Neural cell (in vitro differentiated cells): ENCODE results near the gene DNAJC8. TPM values are rescaled to one million over a fixed set of nuclear protein-coding genes. Genes with fewer than 3 reads are reported as not detected.

Source experiments
- H2AFZ ChIP-seq: fragments of 200-600, 300-800 bp; sonication (generic), shearing (Covaris generic); 2 replicates; pipeline ENCODE4 v1.6.0; 2014; ENCODE audit warnings: low read depth, mild to moderate bottlenecking, antibody characterized with exemption, low read length, moderate library complexity
- H3F3A ChIP-seq: fragments of 200-600 bp; shearing (Covaris generic); 2 replicates; pipeline ENCODE4 v1.6.1; 2016; ENCODE audit warnings: mild to moderate bottlenecking, moderate library complexity, mixed read lengths, antibody characterized with exemption, low read length; ENCODE audit not compliant: insufficient read depth, poor library complexity, severe bottlenecking
- H3K27ac ChIP-seq: fragments of 200-600, 300-800 bp; sonication (generic), shearing (Covaris generic); 2 replicates; pipeline ENCODE4 v1.5.1; 2014; ENCODE audit warnings: mild to moderate bottlenecking, low read length, moderate library complexity
- H3K27me3 ChIP-seq: fragments of 300-800, 200-600 bp; sonication (generic), shearing (Covaris generic); 2 replicates; pipeline ENCODE4 v1.6.0; 2014; ENCODE audit warnings: mild to moderate bottlenecking, low read depth, low read length, moderate library complexity; ENCODE audit not compliant: insufficient read depth
- H3K36me3 ChIP-seq: fragments of 300-800, 200-600 bp; sonication (generic), shearing (Covaris generic); 2 replicates; pipeline ENCODE4 v1.5.1; 2014; ENCODE audit warnings: mild to moderate bottlenecking, antibody characterized with exemption, low read length, moderate library complexity; ENCODE audit not compliant: insufficient read depth
- H3K4me2 ChIP-seq: fragments of 300-800, 200-600 bp; sonication (generic), shearing (Covaris generic); 2 replicates; pipeline ENCODE4 v1.6.0; 2014; ENCODE audit warnings: mild to moderate bottlenecking, low read length
- H3K4me3 ChIP-seq: fragments of 300-800, 200-600 bp; sonication (generic), shearing (Covaris generic); 2 replicates; pipeline ENCODE4 v1.5.1; 2014; ENCODE audit warnings: mild to moderate bottlenecking, low read length, moderate library complexity
- H3K79me2 ChIP-seq: fragments of 200-600 bp; shearing (Covaris generic); replicated peaks from 2 replicates; pipeline ENCODE4 v1.6.0; 2014; ENCODE audit warnings: mild to moderate bottlenecking, low read length, moderate library complexity; ENCODE audit not compliant: insufficient read depth
- H3K9ac ChIP-seq: fragments of 300-800, 200-600 bp; sonication (generic), shearing (Covaris generic); 2 replicates; pipeline ENCODE4 v1.6.1; 2016; ENCODE audit warnings: mild to moderate bottlenecking, low read length, mixed read lengths
- H3K9me2 ChIP-seq: fragments of 200-600 bp; shearing (Covaris generic); 2 replicates; pipeline ENCODE4 v1.6.1; 2016; ENCODE audit warnings: mild to moderate bottlenecking, low read length, mixed read lengths; ENCODE audit not compliant: insufficient read depth
- H3K9me3 ChIP-seq: fragments of 200-600, 300-800 bp; sonication (generic), shearing (Covaris generic); 2 replicates; pipeline ENCODE4 v1.6.1; 2016; ENCODE audit warnings: mild to moderate bottlenecking, mixed run types, low read length, moderate library complexity, mixed read lengths
- H4K20me1 ChIP-seq: fragments of 200-600 bp; shearing (Covaris generic); 2 replicates; pipeline ENCODE4 v1.6.1; 2016; ENCODE audit warnings: mild to moderate bottlenecking, mixed run types; ENCODE audit not compliant: insufficient read depth
- EP300 ChIP-seq: fragments of 450-650 bp; conservative IDR thresholded peaks from 2 replicates; pipeline ENCODE4 v1.6.1; 2014; ENCODE audit warnings: antibody characterized with exemption, mild to moderate bottlenecking, moderate library complexity; ENCODE audit not compliant: poor library complexity, severe bottlenecking
- EZH2 ChIP-seq: fragments of 200-600, 300-800 bp; shearing (Covaris generic), sonication (generic); IDR thresholded peaks from 2 replicates; pipeline ENCODE4 v1.6.1; 2014; ENCODE audit warnings: antibody characterized with exemption, low read length, borderline replicate concordance, mild to moderate bottlenecking; ENCODE audit not compliant: insufficient read depth, poor library complexity, severe bottlenecking
- MXI1 ChIP-seq: fragments of 450-650 bp; conservative IDR thresholded peaks from 2 replicates; pipeline ENCODE4 v1.6.1; 2014; ENCODE audit warnings: antibody characterized with exemption, mild to moderate bottlenecking; ENCODE audit not compliant: poor library complexity, severe bottlenecking
- POLR2AphosphoS5 ChIP-seq: IDR thresholded peaks from 2 replicates; pipeline ENCODE4 v1.6.1; 2012
- RAD21 ChIP-seq: fragments of 450-650 bp; conservative IDR thresholded peaks from 2 replicates; pipeline ENCODE4 v1.6.1; 2014; ENCODE audit warnings: antibody characterized with exemption, mild to moderate bottlenecking, moderate library complexity
- SMC3 ChIP-seq: fragments of 450-650 bp; conservative IDR thresholded peaks from 2 replicates; pipeline ENCODE4 v1.6.1; 2014; ENCODE audit warnings: antibody characterized with exemption, mild to moderate bottlenecking, moderate library complexity; ENCODE audit not compliant: poor library complexity
- TAF1 ChIP-seq: IDR thresholded peaks from 2 replicates; pipeline ENCODE4 v1.6.1; 2012; ENCODE audit warnings: low read depth
- polyA plus RNA-seq: library from polyadenylated mRNA; depleted of rRNA; stranded (reverse); fragments of >200 nt; gene quantifications from 2 replicates; pipeline ENCODE4 v1.2.3, GENCODE V29; 2014
- TF ChIP-seq, protein P1 (sequence below): fragments of 450-650 bp; IDR thresholded peaks from 2 replicates; pipeline ENCODE4 v1.5.1; 2014; ENCODE audit warnings: antibody characterized with exemption, mild to moderate bottlenecking, moderate library complexity; ENCODE audit not compliant: poor library complexity, severe bottlenecking
- TF ChIP-seq, protein P2 (sequence below): IDR thresholded peaks from 2 replicates; pipeline ENCODE4 v1.6.1; 2012; ENCODE audit warnings: borderline replicate concordance

Gene DNAJC8
- polyA plus RNA-seq, 1 donor from 2014 or later: 184 TPM

DNA sequence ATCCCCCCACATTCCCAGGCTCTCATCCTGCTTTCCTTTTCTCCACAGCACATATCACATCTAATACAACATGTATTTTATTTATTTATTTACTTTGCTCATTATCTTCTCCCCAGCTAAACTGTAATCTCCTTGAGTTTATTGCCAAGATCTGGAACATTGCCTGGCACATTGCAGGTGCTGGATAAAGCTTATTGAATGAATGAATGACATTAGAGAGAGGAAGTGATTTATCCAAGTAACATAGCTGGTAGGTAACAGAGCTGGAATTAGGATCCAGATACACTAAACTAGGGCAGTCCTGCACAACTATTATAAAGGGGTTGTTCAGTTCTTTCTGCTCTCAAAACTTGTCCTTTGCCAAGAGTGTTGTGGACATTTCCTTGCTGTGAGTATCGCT is 47.8 kb downstream of the DNAJC8 start:
- Histone ChIP-seq H2AFZ (no peak overlapping the region), H3K4me3 (no peak overlapping the region), H3K27me3 (no peaks in the 10 kb centered on the region), H3K4me2 (no peak overlapping the region), H3K36me3 (no peaks in the 10 kb centered on the region), H3K9me2 (no peaks in the 10 kb centered on the region), H3K9me3 (no peaks in the 10 kb centered on the region), H3K27ac (no peak overlapping the region), H3K9ac (no peak overlapping the region), H3K79me2 (no peaks in the 10 kb centered on the region), H3F3A (no peaks in the 10 kb centered on the region), H4K20me1 (no peaks in the 10 kb centered on the region)
- TF ChIP-seq, protein P1, sequence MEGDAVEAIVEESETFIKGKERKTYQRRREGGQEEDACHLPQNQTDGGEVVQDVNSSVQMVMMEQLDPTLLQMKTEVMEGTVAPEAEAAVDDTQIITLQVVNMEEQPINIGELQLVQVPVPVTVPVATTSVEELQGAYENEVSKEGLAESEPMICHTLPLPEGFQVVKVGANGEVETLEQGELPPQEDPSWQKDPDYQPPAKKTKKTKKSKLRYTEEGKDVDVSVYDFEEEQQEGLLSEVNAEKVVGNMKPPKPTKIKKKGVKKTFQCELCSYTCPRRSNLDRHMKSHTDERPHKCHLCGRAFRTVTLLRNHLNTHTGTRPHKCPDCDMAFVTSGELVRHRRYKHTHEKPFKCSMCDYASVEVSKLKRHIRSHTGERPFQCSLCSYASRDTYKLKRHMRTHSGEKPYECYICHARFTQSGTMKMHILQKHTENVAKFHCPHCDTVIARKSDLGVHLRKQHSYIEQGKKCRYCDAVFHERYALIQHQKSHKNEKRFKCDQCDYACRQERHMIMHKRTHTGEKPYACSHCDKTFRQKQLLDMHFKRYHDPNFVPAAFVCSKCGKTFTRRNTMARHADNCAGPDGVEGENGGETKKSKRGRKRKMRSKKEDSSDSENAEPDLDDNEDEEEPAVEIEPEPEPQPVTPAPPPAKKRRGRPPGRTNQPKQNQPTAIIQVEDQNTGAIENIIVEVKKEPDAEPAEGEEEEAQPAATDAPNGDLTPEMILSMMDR: no peak
- TF ChIP-seq RAD21: no peak
- TF ChIP-seq EP300: no peak
- no peak for TF ChIP-seq SMC3
- no peak for TF ChIP-seq POLR2AphosphoS5
- TF ChIP-seq, protein P2, sequence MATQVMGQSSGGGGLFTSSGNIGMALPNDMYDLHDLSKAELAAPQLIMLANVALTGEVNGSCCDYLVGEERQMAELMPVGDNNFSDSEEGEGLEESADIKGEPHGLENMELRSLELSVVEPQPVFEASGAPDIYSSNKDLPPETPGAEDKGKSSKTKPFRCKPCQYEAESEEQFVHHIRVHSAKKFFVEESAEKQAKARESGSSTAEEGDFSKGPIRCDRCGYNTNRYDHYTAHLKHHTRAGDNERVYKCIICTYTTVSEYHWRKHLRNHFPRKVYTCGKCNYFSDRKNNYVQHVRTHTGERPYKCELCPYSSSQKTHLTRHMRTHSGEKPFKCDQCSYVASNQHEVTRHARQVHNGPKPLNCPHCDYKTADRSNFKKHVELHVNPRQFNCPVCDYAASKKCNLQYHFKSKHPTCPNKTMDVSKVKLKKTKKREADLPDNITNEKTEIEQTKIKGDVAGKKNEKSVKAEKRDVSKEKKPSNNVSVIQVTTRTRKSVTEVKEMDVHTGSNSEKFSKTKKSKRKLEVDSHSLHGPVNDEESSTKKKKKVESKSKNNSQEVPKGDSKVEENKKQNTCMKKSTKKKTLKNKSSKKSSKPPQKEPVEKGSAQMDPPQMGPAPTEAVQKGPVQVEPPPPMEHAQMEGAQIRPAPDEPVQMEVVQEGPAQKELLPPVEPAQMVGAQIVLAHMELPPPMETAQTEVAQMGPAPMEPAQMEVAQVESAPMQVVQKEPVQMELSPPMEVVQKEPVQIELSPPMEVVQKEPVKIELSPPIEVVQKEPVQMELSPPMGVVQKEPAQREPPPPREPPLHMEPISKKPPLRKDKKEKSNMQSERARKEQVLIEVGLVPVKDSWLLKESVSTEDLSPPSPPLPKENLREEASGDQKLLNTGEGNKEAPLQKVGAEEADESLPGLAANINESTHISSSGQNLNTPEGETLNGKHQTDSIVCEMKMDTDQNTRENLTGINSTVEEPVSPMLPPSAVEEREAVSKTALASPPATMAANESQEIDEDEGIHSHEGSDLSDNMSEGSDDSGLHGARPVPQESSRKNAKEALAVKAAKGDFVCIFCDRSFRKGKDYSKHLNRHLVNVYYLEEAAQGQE: no peak
- no peak for TF ChIP-seq TAF1
- TF ChIP-seq MXI1: no peak
- TF ChIP-seq EZH2: no peak

- H4K20me1 ChIP-seq: no peaks in the 10 kb centered on the region
- H2AFZ ChIP-seq: no peak overlapping the region
- H3K4me3 ChIP-seq: no peak overlapping the region
- no peaks in the 10 kb centered on the region for H3K9me2 ChIP-seq
- H3K9ac ChIP-seq: no peak overlapping the region
- no peak overlapping the region for H3K27ac ChIP-seq
- TF ChIP-seq MXI1: no peak
- no peak for TF ChIP-seq SMC3
- TF ChIP-seq POLR2AphosphoS5: no peak
- no peak for TF ChIP-seq EP300
- TF ChIP-seq, protein P2: no peak
- TF ChIP-seq EZH2: no peak
- no peak for TF ChIP-seq TAF1
- no peak for TF ChIP-seq RAD21
- TF ChIP-seq, protein P1: no peak
- no peaks in the 10 kb centered on the region for H3F3A ChIP-seq
- H3K36me3 ChIP-seq: no peaks in the 10 kb centered on the region
- H3K79me2 ChIP-seq: no peaks in the 10 kb centered on the region
- H3K4me2 ChIP-seq: no peak overlapping the region
- no peaks in the 10 kb centered on the region for H3K27me3 ChIP-seq
- no peaks in the 10 kb centered on the region for H3K9me3 ChIP-seq
These were observed 52.2 kb downstream of the DNAJC8 start for GRCh38 chr1:28180306-28181305.
